ENCODE results near the gene GPR142.
A peak's percentile ranks its signal among the peaks of the same experiment; 100 is the strongest.

The GPR142 gene

DNA sequence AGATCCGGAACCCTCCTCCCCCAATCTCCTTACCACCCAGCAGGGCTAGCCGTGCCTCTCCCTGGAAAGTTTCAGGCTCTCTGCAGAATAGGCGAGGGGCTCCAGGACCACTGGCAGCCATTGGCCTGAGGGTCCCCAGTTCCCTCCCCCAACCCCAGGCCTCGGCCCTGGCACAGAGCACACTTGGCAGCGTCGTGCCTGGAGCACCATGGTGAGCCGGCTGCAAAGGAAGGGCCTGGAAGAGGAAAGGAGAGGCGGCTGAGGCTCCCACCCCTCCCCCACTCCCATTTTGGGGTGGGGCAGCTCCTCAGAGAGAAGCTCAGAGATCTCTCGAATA, 5.3 kb upstream of the GPR142 start:
- in situ Hi-C loops (cut with MboI; ENCODE audit: low sequenced_read_pairs, unreplicated experiment) = loop anchor here (10.0 kb wide), 1 partner anchor 67 kb away; no protein-coding TSS in a partner anchor
- TF ChIP-seq, protein P1, sequence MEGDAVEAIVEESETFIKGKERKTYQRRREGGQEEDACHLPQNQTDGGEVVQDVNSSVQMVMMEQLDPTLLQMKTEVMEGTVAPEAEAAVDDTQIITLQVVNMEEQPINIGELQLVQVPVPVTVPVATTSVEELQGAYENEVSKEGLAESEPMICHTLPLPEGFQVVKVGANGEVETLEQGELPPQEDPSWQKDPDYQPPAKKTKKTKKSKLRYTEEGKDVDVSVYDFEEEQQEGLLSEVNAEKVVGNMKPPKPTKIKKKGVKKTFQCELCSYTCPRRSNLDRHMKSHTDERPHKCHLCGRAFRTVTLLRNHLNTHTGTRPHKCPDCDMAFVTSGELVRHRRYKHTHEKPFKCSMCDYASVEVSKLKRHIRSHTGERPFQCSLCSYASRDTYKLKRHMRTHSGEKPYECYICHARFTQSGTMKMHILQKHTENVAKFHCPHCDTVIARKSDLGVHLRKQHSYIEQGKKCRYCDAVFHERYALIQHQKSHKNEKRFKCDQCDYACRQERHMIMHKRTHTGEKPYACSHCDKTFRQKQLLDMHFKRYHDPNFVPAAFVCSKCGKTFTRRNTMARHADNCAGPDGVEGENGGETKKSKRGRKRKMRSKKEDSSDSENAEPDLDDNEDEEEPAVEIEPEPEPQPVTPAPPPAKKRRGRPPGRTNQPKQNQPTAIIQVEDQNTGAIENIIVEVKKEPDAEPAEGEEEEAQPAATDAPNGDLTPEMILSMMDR (IDR thresholded peaks at IDR 0.05; ENCODE audit: borderline replicate concordance, control extremely low read depth, extremely low read depth, insufficient read depth, missing control alignments) = no peak
- DNase-seq (ENCODE audit: low spot score) = no peak

DNA sequence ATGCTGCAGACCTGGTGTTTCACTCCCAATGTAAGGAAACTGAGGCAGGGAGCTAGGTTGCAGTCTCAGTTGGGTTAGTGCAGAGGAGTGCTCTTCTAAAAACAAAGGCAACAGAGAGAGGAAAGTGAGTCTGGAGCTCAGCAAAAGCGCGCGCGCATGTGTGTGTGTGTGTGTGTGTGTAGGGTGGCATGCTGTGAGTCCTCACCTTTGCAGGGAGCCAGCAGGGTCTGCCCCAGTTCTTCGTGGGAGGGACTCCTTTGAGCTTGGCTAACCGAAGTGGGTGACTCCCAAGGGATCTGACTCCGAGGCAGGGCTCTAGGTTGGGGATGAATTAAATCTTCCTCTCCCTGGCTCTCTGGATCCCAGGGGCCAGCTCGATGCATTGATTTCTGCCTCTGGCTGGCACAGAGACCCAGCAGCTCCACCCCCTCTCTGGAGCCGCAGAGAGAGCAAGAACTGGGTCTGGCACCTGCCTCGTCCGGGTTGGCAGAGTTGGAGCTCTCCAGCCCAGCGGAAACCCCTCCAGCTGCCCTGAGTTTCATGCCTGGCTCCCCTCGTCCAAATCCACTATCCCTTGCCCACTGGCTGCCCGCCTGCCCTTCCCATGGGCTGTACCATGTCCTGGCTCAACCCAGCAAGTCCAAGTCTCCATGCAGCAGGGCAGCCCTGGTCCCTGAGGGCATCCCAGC, 4.4 kb upstream of the GPR142 start:
- TF ChIP-seq, protein P1 (IDR thresholded peaks at IDR 0.05; ENCODE audit: borderline replicate concordance, control extremely low read depth, extremely low read depth, insufficient read depth, missing control alignments) = no peak
- no peak for DNase-seq (ENCODE audit: low spot score)
- in situ Hi-C loops (cut with MboI; ENCODE audit: low sequenced_read_pairs, unreplicated experiment) = loop anchor here (10.0 kb wide), 1 partner anchor 68 kb away; no protein-coding TSS in a partner anchor

DNA sequence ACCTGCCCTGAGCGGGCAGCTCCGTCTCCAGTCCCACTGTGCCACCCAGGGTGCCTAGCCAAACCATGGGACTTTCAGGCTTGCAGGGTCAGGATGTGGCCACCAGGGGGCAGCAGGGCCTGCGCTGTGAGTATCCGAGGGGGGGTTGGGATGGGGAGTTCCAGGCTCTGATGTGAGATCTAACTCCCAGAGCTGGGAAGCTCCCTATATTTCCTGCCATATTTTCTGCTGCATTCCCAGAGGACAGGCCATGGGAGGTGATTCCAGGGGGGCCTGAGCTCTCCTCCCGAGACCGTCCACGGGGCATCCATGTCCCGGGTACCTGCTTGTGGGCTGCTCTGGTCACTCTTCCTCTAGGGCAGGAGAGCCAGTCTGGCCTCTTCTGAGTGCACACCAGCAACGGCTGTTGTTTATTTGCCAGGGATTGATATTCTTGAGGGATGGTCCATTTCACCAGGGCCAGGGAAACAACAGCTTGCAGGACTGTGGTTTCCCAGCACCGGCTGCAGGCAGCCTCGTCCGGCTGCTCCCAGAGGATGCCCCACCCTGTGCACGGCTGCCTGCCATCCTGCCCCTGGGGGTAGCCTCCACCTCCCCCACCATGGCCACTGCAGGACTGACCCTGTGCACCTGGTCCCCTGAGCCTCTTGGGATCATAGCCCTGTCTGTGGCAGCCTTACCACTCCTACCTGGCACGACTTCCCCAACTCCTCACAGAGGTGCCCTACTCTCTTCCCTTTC, 1.2 kb downstream of the GPR142 start:
- TF ChIP-seq, protein P1 (IDR thresholded peaks at IDR 0.05; ENCODE audit: borderline replicate concordance, control extremely low read depth, extremely low read depth, insufficient read depth, missing control alignments) = peak; percentile 90
- peak; percentile 87 for DNase-seq (ENCODE audit: low spot score)
- in situ Hi-C loops (cut with MboI; ENCODE audit: low sequenced_read_pairs, unreplicated experiment) = loop anchor here (10.0 kb wide), 1 partner anchor 74 kb away; no protein-coding TSS in a partner anchor

DNA sequence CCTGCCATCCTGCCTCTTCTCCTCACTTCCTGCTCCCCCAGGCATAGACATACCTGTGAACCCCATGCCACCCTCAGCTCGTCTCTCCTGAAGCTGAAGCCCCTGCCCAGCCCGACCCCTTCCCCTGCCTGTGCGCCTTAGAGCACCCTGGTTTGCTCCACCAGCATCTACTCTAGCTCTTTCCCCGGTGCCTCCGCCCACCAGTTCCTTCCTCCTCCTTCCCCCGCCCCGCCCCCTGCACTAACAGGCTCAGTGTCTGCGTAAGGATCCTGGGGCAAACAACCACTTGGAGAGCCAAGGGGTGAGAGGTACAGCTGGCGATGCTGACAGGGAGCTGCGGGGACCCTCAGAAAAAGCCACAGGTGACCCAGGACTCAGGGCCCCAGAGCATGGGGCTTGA, 1.9 kb downstream of the GPR142 start:
- peak; percentile 75 for DNase-seq (ENCODE audit: low spot score)
- in situ Hi-C loops (cut with MboI; ENCODE audit: low sequenced_read_pairs, unreplicated experiment) = loop anchor here (10.0 kb wide), 1 partner anchor 74 kb away; no protein-coding TSS in a partner anchor
- TF ChIP-seq, protein P1 (IDR thresholded peaks at IDR 0.05; ENCODE audit: borderline replicate concordance, control extremely low read depth, extremely low read depth, insufficient read depth, missing control alignments) = no peak

DNA sequence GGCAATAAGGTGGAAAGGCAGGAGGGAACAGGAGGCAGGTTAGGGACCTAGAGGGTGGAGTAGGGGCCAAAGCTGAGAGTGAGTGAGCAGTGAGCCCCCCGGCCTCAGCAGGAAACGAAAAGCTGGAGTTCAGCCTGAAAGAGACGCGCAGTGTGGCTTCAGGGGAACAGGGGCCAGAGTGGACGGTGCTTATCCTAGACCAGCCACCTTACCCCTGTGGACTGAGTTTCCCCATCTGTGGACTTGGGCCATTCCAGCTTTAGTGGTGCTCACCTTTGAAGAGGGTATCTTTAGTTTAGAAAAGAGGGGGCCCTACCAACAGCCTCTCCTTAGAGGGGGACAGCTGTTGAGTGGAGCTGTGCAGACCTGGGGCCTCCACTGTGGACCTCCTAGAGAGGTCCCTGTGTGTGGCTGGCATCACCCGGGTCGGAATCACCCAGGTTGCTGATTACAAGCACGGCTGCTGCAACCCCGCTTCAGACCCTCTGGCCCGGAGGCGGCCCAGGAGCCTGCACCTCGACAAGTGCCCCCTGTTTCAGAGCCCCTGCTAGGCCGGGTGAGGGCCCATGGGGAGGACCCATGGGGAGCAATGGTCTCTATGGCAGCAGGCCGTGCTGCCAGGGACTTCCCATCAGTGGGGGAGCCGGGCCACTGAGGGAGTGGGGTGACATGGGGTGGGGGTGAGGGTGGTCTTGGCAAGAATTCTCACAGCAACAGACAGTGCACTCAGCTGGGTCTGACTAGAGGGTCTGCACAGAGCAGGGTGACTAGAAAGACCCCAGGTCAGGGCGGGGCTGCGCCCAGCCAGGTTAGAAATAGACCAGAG, 2.6 kb downstream of the GPR142 start:
- DNase-seq (ENCODE audit: low spot score) = no peak
- in situ Hi-C loops (cut with MboI; ENCODE audit: low sequenced_read_pairs, unreplicated experiment) = loop anchor here (10.0 kb wide), 1 partner anchor 75 kb away; no protein-coding TSS in a partner anchor
- TF ChIP-seq, protein P1 (IDR thresholded peaks at IDR 0.05; ENCODE audit: borderline replicate concordance, control extremely low read depth, extremely low read depth, insufficient read depth, missing control alignments) = no peak

DNA sequence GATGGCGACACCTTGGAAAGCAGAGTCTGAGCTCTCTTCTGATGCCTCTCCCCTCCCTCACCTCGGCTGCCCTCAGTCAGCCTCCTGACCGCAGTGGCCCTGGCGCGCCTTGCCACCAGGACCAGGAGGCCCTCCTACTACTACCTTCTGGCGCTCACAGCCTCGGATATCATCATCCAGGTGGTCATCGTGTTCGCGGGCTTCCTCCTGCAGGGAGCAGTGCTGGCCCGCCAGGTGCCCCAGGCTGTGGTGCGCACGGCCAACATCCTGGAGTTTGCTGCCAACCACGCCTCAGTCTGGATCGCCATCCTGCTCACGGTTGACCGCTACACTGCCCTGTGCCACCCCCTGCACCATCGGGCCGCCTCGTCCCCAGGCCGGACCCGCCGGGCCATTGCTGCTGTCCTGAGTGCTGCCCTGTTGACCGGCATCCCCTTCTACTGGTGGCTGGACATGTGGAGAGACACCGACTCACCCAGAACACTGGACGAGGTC, 4.4 kb downstream of the GPR142 start:
- TF ChIP-seq, protein P1 (IDR thresholded peaks at IDR 0.05; ENCODE audit: borderline replicate concordance, control extremely low read depth, extremely low read depth, insufficient read depth, missing control alignments) = no peak
- in situ Hi-C loops (cut with MboI; ENCODE audit: low sequenced_read_pairs, unreplicated experiment) = no loop called here
- DNase-seq (ENCODE audit: low spot score) = no peak

Data from GM13976 (cell line).